Measurements from ENCODE around the gene SAMD5. TPM values are rescaled to one million over a fixed set of nuclear protein-coding genes. Genes with fewer than 3 reads are reported as not detected.

The SAMD5 gene
- total and polyA plus RNA-seq, 2 of the 8 experiments (the other 6 are each of a cell fraction or from before 2014, with no cell fraction given): 0.02 to 0.04 TPM

DNA sequence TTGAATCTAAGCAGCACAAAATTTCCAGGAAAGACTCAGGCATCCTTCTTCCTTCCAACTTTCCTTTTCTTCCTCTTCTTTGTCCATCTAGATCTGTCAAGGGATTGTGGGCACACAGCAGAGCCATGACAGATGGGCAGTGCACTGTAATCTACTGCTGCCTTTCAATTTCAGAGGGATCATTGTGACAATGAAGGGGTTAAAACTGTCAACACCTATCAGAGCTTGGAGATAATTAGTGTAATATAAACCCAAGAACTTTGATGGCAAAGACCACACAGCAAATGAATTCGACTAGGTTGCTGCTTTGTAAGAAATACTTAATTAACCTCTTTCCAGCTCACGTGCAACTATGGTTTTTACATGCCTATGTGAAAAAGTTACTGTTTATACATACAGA, 55.0 kb downstream of the SAMD5 start (continued):
- no peak for TF ChIP-seq CTCF (IDR thresholded peaks at IDR 0.05; ENCODE audit: control extremely low read depth in 1 of 3, insufficient read depth in 1 of 3, low read depth in 1 of 3, low read length in 3 of 3)
- no peak for TF ChIP-seq HDAC2 (IDR thresholded peaks at IDR 0.05; ENCODE audit: borderline replicate concordance in 1 of 2, low read depth in 2 of 2, low read length in 2 of 2)
- TF ChIP-seq EGR1 (IDR thresholded peaks at IDR 0.05; ENCODE audit: borderline replicate concordance, low read depth, low read length): no peak
- no peak for TF ChIP-seq RBBP5 (IDR thresholded peaks at IDR 0.05; ENCODE audit: borderline replicate concordance, low read depth, low read length)
- TF ChIP-seq EP300 (IDR thresholded peaks at IDR 0.05; ENCODE audit: borderline replicate concordance in 1 of 2, low read depth in 2 of 2, low read length in 2 of 2): no peak

Data from H1 (cell line).